Endothelial cell of umbilical vein (primary cell): Measurements from ENCODE around the gene DOCK7. TPM values are rescaled to one million over a fixed set of nuclear protein-coding genes. Genes with fewer than 3 reads are reported as not detected.

Experiments
- BruUV-seq: library from RNA; stranded (reverse); fragments of 400-500 nt; replicated peaks from 2 replicates; lab custom pipeline; 2021; lab: Mats Ljungman, UMichigan
- CTCF ChIA-PET: fragments of 300-600, 350-600 bp; sonication (Branson Sonifier 250); formaldehyde crosslinking; loops from one replicate; lab custom pipeline; 2021; ENCODE audit warnings: antibody characterized with exemption, inconsistent platforms; lab: Charles Lee
- POLR2A ChIA-PET: fragments of 300-600, 350-600 bp; sonication (Branson Sonifier 250); formaldehyde crosslinking; loops from one replicate; lab custom pipeline; 2021; ENCODE audit warnings: antibody characterized with exemption, inconsistent platforms; lab: Charles Lee
- DNase-seq: peaks from one replicate; pipeline ENCODE4 v3.0.0-alpha.2; 2011; ENCODE audit warnings: low read depth, low spot score
- FAIRE-seq: peaks from 2 replicates; lab custom pipeline; 2011; peaks lifted over from hg19 to GRCh38; lab: Jason Lieb, UNC
- H2AFZ ChIP-seq: 2 replicates; pipeline ENCODE4 v1.6.0; 2012; ENCODE audit warnings: low read depth, low read length, control low read depth, inconsistent platforms
- H3K27ac ChIP-seq: 2 replicates; pipeline ENCODE4 v1.5.1; 2011; ENCODE audit warnings: low read depth, mild to moderate bottlenecking, control low read depth, low read length, moderate library complexity; ENCODE audit not compliant: insufficient read depth
- H3K27me3 ChIP-seq, 2 experiments: 2 replicates each; pipeline versions ENCODE4 v1.6.0 to v1.6.1; 2011; ENCODE audit warnings: low read length in 2 of 2, mixed read lengths in 1 of 2; ENCODE audit not compliant: control insufficient read depth in 2 of 2, insufficient read depth in 2 of 2
- H3K36me3 ChIP-seq, 2 experiments: 2 replicates in 1 of 2; 3 replicates in 1 of 2; pipeline ENCODE4 v1.5.1; 2011; ENCODE audit warnings: low read length in 2 of 2, mild to moderate bottlenecking in 1 of 2, moderate library complexity in 1 of 2; ENCODE audit not compliant: control insufficient read depth in 2 of 2, insufficient read depth in 2 of 2; ENCODE audit errors: extremely low read depth in 1 of 2
- H3K4me1 ChIP-seq: 3 replicates; pipeline ENCODE4 v1.5.1; 2011; ENCODE audit warnings: mild to moderate bottlenecking, low read length; ENCODE audit not compliant: control insufficient read depth, insufficient read depth; ENCODE audit errors: extremely low read depth
- H3K4me2 ChIP-seq: 2 replicates; pipeline ENCODE4 v1.6.1; 2011; ENCODE audit warnings: low read length, control low read depth, mixed read lengths; ENCODE audit not compliant: insufficient read depth
- H3K4me3 ChIP-seq, 3 experiments: fragments of 200-600 bp in 1 of 3; sonication (generic), shearing (Covaris generic) in 1 of 3; replicated peaks in 1 of 3; 2 replicates each; pipeline ENCODE4 v1.5.1; 2011 to 2016; ENCODE audit warnings: control low read depth in 3 of 3, low read length in 3 of 3, mild to moderate bottlenecking in 2 of 3, inconsistent platforms in 1 of 3, low read depth in 1 of 3, moderate library complexity in 1 of 3; ENCODE audit not compliant: insufficient read depth in 1 of 3
- H3K79me2 ChIP-seq: 2 replicates; pipeline ENCODE4 v1.6.0; 2012; ENCODE audit warnings: low read length, inconsistent platforms; ENCODE audit not compliant: control insufficient read depth, insufficient read depth
- H3K9ac ChIP-seq: replicated peaks from 2 replicates; pipeline ENCODE3; 2011; ENCODE audit warnings: low read length, control low read depth; ENCODE audit not compliant: insufficient read depth; ENCODE audit errors: extremely low read depth
- H3K9me1 ChIP-seq: replicated peaks from 3 replicates; pipeline ENCODE4 v1.6.0; 2011; ENCODE audit warnings: mild to moderate bottlenecking, low read length; ENCODE audit not compliant: control insufficient read depth, insufficient read depth; ENCODE audit errors: extremely low read depth
- H3K9me3 ChIP-seq: replicated peaks from 2 replicates; pipeline ENCODE4 v1.5.1; 2012; ENCODE audit warnings: low read length, inconsistent platforms; ENCODE audit not compliant: control insufficient read depth, insufficient read depth
- H4K20me1 ChIP-seq: replicated peaks from 2 replicates; pipeline ENCODE3; 2011; ENCODE audit warnings: mild to moderate bottlenecking, low read length; ENCODE audit not compliant: control insufficient read depth, insufficient read depth; ENCODE audit errors: extremely low read depth
- GATA2 ChIP-seq: IDR thresholded peaks from 2 replicates; pipeline ENCODE4 v1.7.0; 2011; ENCODE audit warnings: low read depth, mild to moderate bottlenecking, moderate library complexity, mixed read lengths, low read length; ENCODE audit not compliant: insufficient read length, insufficient read depth
- MYC ChIP-seq: IDR thresholded peaks from one replicate; pipeline ENCODE4 v1.6.1; 2011; ENCODE audit warnings: mild to moderate bottlenecking, low read depth, low read length
- POLR2A ChIP-seq: IDR thresholded peaks from 2 replicates; pipeline ENCODE4 v1.6.1; 2012; ENCODE audit warnings: low read depth, mild to moderate bottlenecking, control low read depth, low read length
- POLR2AphosphoS5 ChIP-seq: IDR thresholded peaks from 2 replicates; pipeline ENCODE4 v1.6.1; 2012; ENCODE audit warnings: low read depth, mild to moderate bottlenecking, control low read depth, low read length, moderate library complexity; ENCODE audit not compliant: insufficient read depth
- dilution Hi-C: fragments of 300-500 bp; cut with MboI; formaldehyde crosslinking; loops from one replicate; pipeline ENCODE4 v1.15.0; 2019; ENCODE audit warnings: low sequenced_read_pairs; ENCODE audit not compliant: extremely low pct_ligation_motif_present
- intact Hi-C: fragments of 100-400 bp; cut with micrococcal nuclease; formaldehyde crosslinking; loops from one replicate; pipeline ENCODE4 v1.10.0; 2022
- polyA plus RNA-seq, 4 experiments: library from polyadenylated mRNA; depleted of rRNA in 3 of 4; stranded (reverse) in 3 of 4; unstranded in 1 of 4; fragments of >200 nt; gene quantifications; 2 replicates each; pipeline versions ENCODE4 v1.2.1 to v1.2.3, GENCODE V29; 2011 to 2012; ENCODE audit warnings: missing spikeins in 1 of 4
- total RNA-seq: library from RNA; stranded (reverse); gene quantifications from 2 replicates; pipeline ENCODE4 v1.2.3, GENCODE V29; 2021
- TF ChIP-seq, protein P1 (sequence below): IDR thresholded peaks from 2 replicates; pipeline ENCODE4 v1.6.1; 2011; ENCODE audit not compliant: insufficient read depth, insufficient read length

DOCK7 gene
- total and polyA plus RNA-seq, 2 donors (not counting 3 experiments of a cell fraction or from before 2014, with no cell fraction given), result 9.4 to 31.9 TPM

DNA sequence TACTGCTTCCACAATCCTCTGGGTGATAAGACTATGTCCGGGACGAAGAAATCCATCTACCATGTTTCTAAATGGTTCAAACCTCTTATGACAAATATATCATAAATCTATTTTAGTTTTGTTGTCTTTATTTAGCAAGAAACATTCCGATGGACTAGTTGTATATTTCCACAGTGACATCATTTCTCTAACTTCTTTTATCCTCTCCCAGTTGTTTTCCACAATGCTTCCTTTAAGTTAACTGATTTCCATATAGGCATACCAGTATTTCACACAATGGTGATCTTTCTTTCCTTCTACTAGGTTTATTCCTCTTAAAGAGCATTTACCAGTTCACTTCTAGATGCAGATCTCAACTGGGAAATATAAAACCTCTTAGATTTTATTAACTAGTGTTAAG, 206.5 kb downstream of the DOCK7 start:
- Histone ChIP-seq H3K27ac (no peak overlapping the region), H3K9me3 (no peaks in the 10 kb centered on the region), H3K79me2 (no peaks in the 10 kb centered on the region), H3K27me3 (no peaks in the 10 kb centered on the region), H3K4me2 (no peak overlapping the region), H3K9ac (no peak overlapping the region), H3K4me3 (no peak overlapping the region), H4K20me1 (no peaks in the 10 kb centered on the region), H3K9me1 (no peaks in the 10 kb centered on the region), H3K4me1 (no peaks in the 10 kb centered on the region), H2AFZ (no peak overlapping the region), H3K36me3 (peaks cover 0 to 2% of the 10 kb centered on the region in 2 experiments)
- TF ChIP-seq POLR2A (no peak), MYC (no peak)
- TF ChIP-seq, protein P1, sequence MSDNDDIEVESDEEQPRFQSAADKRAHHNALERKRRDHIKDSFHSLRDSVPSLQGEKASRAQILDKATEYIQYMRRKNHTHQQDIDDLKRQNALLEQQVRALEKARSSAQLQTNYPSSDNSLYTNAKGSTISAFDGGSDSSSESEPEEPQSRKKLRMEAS, result no peak
- POLR2A ChIA-PET, result no interaction called here
- dilution Hi-C loops, result no loop called here
- CTCF ChIA-PET, result no interaction called here
- intact Hi-C loops, result no loop called here
- no TSS peak for BruUV-seq
- FAIRE-seq (no peak), DNase-seq (no peak)

DNA sequence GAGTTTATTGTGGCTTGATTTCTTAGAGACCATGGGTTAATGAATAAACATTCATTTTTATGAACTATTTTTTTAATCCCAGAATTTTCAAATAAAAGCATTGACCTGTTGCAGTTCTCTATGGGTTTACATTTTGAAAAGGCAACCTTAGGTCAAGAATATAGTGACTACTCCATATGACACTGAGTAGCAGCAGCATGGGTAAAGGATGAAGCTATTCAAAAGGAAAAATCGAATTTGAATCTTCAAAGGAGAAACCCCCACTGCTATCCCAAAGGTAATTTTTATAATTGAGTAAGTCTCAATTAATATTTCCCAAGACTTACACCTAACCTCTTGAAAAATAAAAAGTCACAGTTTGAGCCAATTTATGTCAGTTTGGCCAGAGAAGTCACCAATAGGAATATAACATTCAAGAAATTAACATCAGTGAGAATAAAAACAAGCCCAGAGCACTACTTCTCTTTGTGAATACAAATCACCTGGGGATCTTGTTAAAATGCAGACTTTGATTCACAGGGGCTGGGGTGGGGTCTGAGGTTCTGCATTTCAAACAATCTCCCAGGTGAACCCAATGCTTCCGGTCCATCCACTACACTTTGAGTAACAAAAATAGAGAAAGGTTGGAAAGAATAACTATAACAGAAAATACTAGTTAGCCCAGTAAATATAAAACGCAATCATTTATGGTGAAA, 211.5 kb downstream of the DOCK7 start:
- POLR2A ChIA-PET, result no interaction called here
- intact Hi-C loops, result no loop called here
- Histone ChIP-seq H3K4me1 (no peaks in the 10 kb centered on the region), H3K9ac (no peak overlapping the region), H3K36me3 (peaks cover 1 to 5% of the 10 kb centered on the region in 2 experiments), H4K20me1 (no peaks in the 10 kb centered on the region), H3K9me3 (no peaks in the 10 kb centered on the region), H3K27me3 (no peaks in the 10 kb centered on the region), H3K27ac (no peak overlapping the region), H3K4me2 (no peak overlapping the region), H2AFZ (no peak overlapping the region), H3K79me2 (no peaks in the 10 kb centered on the region), H3K9me1 (no peaks in the 10 kb centered on the region), H3K4me3 (no peak overlapping the region)
- TF ChIP-seq MYC, result no peak
- no peak for TF ChIP-seq POLR2AphosphoS5
- TF ChIP-seq, protein P1, result no peak
- no peak for TF ChIP-seq GATA2
- no TSS peak for BruUV-seq
- dilution Hi-C loops, result no loop called here
- FAIRE-seq (no peak), DNase-seq (no peak)
- CTCF ChIA-PET, result no interaction called here
